ENCODE measurements around the gene WDR90.
A peak's percentile ranks its signal among the peaks of the same experiment; 100 is the strongest.

WDR90 gene

DNA sequence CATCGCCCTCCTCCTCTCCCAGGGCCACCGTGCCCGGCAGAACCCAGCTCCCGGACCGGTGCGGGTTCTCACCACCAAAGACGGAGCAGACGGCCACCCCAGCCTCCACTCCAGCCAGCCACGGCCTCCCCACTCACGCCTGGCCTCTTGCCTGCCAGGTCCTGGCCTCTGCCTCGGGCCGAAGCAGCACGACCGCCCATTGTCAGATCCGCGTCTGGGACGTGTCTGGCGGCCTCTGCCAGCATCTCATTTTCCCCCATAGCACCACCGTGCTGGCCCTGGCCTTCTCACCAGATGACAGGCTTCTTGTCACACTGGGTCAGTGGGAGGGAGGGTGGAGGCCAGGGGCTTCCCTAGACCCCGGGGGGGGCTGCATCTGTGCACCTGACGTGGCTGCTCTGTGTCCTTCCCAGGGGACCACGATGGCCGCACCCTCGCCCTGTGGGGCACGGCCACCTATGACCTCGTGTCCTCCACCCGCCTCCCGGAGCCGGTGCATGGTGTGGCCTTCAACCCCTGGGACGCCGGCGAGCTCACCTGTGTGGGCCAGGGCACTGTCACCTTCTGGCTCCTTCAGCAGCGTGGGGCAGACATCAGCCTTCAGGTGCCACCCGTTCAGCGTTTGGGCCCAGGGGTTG lies 12.1 kb downstream of the WDR90 start:
- DNase-seq, result no peak

DNA sequence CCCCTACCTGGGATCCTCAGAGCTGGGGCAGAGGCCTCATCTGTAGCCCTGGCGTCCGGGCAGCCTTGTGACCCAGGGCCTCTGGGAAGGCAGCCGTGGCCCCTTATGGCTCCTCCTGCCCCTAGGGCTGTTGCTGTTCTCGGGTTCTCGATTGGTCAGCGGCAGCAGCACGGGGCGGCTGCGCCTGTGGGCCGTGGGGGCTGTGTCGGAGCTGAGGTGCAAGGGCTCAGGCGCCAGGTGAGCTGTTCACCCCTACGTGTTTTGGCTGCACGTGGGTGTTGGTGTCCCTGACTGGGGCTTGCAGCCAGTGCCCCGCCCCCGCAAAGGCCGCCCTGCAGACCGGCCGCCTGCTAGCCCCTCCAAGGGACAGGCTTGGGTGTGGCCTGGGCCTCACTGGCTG lies 12.9 kb downstream of the WDR90 start:
- no peak for DNase-seq

DNA sequence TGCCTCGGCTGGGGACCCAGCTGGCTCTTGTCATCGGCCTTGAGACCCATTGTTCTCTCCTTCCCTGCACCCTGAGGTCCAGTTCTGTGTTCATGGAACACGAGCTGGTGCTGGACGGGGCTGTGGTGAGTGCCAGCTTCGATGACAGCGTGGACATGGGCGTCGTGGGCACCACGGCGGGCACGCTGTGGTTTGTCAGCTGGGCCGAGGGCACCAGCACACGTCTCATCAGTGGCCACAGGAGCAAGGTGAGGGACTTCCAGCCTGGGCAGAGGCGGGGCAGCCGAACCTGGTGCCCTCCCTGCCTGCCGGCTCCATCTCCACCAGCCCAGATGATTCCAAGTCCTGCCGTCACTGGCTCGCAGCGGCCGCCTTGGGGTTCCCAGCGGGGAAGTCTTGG lies 13.4 kb downstream of the WDR90 start:
- DNase-seq, result no peak

DNA sequence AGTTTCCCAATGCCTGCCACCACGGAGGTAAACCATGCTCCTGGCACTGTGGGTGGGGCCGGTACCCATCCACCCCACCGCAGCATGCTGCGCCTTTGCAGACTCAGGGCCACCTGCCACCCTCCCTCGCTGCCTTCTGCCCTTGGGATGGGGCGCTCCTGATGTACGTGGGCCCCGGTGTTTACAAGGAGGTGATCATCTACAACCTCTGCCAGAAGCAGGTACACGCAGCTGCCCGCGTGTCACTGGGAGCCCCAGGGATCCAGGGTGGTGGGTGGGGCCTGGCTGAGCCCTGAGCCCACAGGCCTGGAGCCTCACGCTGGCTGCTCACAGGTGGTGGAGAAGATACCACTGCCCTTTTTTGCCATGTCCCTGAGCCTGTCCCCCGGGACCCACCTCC lies 17.4 kb downstream of the WDR90 start:
- DNase-seq, result no peak

DNA sequence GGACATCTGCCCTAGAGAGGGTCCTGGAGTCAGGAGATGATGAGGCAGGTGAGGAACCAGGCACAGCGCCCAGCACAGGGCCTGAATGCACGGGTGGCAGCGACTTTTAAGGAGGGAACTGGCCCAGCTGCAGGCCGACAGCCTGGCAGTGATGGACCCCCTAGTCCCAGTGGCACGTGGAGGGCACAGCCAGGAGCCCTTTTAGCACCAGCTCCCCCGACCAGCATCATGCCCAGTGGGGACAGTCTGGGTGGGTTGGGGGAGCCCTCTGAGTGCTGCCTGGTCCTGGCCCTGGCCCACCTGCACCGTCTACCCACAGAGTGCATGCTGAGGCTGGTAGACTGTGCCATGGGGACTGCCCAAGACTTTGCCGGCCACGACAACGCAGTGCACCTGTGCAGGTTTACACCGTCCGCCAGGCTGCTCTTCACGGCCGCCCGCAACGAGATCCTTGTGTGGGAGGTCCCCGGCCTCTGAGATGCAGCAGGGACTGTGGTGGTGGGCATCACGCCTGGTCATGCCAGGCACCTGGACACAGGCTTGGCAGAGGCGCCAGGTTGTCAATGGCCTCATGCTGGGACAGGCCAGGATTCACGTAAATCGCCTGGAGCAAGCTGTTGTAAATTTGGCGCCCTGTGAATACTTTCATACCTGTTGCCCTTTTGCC lies 18.1 kb downstream of the WDR90 start:
- no peak for DNase-seq

DNA sequence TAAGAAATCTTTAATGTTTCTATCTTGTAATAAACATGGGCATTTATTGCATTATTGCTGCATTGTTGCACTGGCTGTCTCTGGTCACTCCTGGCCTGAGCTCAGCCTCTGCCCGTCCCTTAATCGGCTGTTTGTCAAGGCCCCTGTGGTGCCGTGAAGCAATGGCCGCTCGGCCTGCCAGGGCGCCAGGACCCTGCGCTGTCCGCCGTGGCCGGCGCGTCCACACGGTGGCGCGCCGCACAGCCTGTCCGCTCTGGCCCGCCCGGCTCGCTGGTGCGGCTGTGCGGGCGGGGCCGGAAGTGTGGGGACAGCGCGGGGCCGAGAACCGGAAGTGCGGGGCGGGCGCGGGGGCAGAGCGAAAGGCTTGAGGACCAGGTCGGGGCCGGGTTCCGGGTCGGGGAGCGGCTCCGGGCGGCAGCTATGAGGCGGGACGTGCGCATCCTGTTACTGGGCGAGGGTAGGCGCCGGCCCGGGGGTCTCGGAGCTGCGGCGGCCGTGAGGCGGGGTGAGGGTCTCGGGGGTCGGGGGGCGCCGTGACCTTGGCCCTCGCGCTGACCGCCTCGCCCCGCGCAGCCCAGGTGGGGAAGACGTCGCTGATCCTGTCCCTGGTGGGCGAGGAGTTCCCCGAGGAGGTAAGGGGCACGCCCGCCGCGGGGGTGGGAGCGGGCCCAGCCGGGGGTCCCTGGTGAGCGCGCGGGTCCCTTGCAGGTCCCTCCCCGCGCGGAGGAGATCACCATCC lies 18.8 kb downstream of the WDR90 start, which contains the start of gene RHOT2:
Gene RHOT2, plus strand, starts transcription at position 353 of the 739 bp plus-strand sequence. Its CDS starts 68 bp downstream, at position 421.
- peak; percentile 84 for DNase-seq

DNA sequence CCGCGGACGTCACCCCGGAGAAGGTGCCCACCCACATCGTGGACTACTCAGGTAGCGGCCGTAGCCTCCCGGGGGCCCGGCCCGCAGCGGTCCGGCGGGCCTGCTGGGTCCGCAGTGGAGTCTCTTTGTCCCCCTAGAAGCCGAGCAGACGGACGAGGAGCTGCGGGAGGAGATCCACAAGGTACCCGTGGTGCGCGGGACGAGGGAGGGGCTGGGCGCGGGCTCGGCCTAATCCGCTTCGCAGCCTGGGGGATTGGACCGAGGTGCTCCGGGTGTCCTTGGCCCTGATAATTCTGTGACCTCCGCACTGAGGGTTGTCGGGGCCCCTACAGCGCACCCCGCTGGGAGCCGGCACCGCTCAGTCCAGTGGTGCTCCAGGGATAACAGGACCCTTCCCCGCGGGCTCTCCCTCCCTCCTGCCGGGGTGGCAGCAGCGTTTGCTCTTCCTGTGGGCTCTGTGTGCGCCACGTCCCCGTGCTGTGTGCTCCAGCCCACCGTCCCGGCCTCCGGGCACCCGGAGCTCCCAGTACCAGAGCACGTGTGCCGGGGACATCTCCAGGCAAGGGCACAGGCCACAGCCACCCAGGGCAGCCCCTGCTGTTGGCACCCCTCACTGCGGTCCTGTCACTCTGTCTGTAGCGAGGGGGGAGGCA lies 19.5 kb downstream of the WDR90 start:
- no peak for DNase-seq

DNA sequence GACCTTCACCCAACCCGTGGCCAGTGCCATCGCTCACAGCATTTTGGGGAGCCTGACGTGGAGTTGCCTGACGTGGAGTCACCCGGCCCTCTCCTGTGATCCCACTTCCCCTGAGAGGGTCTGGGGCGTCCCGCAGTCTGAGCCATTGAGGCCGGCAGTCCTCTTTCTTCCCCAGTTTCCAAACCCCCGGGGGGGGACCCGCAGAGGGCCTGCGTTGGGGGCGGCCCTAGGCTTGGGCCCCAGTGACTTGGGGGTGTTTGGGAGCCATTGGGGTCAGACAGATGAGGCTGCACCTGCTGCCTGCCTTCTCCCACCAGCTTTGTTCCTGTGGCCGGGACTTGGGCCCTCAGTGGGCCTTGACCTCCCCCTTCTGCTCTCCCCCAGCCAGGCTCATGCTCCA lies 20.5 kb downstream of the WDR90 start:
- DNase-seq, result no peak

DNA sequence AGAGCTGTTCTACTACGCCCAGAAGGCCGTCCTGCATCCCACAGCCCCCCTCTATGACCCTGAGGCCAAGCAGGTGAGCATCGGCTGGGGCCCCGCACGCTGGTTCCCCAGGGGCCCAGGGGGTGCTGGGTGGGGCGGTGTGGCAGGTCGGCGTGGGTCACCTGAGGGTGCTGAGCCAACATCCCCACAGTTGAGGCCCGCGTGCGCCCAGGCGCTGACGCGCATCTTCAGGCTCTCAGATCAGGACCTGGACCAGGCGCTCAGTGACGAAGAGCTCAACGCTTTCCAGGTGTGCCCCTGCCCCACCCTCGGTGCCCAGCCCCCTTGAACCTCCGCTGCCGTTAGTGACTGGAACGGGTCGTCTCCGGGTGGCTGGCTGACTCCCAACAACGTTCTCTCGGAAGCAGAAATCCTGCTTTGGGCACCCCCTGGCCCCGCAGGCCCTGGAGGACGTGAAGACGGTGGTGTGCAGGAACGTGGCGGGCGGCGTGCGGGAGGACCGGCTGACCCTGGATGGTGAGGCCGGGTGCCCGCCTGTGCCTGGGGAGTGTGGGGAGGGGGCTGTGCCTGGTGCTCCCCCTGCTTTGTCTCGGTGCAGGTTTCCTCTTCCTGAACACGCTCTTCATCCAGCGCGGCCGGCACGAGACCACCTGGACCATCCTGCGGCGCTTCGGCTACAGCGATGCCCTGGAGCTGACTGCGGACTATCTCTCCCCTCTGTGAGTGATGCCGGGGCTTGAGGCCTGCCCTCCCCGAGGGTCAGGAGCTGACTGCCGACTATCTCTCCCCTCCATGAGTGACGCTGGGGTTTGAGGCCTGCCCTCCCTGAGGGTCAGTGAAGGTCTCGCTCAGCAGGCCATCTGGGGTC lies 21.6 kb downstream of the WDR90 start:
- no peak for DNase-seq

DNA sequence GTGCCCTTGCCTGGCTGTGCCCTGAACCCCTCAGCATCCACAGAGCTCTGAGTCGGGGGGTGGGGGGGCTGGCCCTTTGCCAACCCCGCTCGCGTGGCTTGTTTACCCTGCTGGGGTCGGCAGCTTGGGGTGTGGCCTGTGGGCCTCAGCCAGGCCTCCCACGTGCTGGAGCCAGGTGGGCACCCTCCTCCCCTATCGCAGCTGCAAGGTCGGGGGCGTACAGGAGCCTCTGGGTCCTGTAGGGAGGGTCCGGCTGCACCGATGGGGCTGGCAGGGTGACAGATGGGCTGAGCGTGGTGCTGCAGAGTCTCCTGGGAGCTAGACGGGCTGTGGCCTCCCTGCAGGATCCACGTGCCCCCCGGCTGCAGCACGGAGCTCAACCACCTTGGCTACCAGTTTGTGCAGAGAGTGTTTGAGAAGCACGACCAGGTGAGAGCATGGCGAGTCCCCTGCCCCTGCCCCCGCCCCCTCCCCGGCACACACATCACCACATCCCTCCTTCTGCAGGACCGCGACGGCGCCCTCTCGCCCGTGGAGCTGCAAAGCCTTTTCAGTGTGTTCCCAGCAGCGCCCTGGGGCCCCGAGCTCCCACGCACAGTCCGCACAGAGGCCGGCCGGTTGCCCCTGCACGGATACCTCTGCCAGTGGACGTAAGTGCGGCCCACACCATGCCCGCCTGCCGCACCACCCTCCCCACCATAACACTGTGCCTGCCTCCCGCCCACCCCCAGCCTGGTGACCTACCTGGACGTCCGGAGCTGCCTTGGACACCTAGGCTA lies 22.4 kb downstream of the WDR90 start:
- no peak for DNase-seq

DNA sequence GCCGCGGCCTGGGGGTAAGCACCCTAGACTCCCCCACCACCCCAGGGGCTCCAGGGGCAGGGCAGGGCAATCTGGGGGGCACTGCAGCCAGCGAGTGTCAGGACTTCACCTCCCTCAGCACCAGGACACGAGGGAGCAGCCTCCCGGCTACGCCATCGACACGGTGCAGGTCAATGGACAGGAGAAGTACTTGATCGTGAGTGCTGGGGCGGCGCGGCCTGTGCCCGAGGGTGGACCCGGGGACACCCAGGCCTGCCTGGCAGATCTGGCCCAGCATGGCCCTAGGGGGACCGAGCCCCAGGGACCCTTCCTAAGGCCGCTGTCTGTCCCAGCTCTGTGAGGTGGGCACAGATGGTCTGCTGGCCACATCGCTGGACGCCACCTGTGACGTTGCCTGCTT lies 23.2 kb downstream of the WDR90 start:
- no peak for DNase-seq

DNA sequence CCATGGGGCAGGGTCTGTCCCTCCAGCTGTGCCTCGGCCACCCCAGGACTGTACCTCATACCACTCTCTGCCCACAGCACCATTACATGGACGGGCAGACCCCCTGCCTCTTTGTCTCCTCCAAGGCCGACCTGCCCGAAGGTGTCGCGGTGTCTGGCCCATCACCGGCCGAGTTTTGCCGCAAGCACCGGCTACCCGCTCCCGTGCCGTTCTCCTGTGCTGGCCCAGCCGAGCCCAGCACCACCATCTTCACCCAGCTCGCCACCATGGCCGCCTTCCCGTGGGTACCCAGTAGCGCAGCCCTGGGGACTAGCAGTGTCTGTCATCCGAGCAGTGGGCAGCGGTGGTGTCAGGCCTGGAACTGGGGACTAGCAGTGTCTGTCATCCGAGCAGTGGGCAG lies 23.7 kb downstream of the WDR90 start:
- DNase-seq, result no peak

DNA sequence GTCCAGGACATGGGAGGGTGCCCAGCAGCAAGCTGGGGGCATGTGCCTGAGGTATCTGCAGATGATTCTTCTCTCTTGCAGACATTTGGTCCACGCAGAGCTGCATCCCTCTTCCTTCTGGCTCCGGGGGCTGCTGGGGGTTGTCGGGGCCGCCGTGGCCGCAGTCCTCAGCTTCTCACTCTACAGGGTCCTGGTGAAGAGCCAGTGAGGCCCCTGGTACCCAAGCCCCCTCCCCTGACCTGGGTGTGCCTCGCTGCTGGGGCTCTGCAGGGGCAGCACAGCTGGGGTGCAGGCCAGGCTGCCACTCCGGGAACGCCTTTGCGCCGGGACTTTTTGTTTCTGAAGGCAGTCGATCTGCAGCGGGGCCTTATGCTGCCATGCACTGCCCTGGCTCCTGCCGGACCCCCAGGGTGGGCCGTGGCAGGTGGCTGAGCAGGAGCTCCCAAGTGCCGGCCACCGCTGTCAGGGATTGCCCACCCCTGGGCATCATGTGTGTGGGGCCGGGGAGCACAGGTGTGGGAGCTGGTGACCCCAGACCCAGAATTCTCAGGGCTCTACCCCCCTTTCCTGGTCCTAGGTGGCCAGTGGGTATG lies 24.3 kb downstream of the WDR90 start:
- no peak for DNase-seq

DNA sequence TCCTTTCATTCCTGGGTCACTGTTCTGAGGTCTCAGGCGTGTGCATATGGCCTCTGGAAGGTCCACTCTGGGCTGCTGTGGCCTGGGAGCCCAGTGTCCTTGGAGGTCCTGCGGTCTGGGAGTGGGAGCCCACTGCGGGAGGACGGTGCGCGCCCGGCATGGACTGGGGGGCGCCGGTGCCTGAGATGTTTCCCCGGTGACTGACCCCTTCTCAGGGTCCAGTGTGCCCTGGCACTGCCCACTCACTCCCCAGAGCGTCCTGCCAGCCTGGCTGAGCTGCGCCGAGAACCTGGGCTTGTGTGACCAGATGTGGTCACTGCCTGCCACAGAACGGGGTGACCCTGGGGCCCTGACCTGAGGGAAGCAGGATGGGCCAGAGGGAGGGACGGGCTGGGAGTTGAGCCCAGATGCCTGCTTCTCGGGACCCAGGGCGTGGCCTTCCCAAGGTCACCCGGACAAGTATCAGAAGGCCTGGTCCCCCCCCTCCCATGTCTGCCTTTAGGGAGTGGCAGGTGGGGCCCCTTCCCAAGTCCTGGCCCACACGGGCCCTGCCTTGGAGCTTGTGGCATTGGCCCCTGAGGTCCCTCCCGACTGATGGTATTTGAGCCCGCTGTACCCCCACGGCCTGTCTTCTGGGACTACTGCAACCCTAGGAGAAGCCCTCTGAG lies 25.2 kb downstream of the WDR90 start:
- DNase-seq, result no peak

DNA sequence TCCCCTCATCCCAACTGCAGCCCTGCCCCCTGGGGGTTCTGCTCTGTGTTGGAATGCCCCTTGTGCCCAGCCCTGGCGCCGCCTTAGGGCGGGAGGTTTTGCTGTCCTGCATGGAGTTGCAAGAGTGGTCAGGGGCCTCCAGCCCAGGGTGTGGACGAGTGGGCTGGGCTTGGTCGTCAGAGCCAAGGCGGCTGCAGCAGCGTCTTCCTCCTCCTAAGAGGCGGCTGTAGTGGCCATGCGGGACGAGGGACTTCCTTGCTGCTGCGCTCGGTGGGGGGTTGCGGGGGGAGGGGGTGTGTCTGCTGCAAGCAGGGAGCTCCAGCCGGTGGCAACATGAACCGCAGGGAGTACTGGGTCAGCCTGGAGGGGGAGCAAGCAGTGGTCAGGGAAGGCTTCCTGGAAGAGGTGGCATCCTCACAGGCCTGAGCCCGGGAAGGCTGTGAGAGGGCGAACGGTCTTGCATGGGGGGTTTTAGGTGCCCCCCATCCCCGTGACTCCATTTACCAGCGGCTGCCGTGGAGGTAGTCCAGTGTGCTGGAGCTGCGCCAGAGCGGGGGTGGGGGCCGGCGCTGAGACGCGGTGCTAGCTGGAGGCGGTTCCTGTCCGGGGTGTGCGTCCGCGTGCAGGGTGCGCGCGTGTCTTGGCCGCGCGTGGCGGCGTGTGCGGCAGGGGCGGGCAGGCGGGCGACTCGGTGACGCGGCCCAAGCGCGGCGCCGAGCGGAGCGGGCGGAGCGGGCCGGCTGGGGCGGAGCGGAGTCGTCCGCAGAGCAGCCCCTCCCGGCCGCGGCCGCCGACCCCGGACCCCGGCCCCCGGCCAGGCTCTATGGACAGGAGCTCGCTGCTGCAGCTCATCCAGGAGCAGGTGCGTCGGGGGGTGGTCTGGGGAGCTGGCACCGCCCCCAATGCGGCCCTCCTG lies 26.1 kb downstream of the WDR90 start, which contains the start of gene RHBDL1:
Gene RHBDL1, plus strand, starts transcription at position 704 of the 916 bp plus-strand sequence. Its CDS starts 120 bp downstream, at position 824.
- no peak for DNase-seq

DNA sequence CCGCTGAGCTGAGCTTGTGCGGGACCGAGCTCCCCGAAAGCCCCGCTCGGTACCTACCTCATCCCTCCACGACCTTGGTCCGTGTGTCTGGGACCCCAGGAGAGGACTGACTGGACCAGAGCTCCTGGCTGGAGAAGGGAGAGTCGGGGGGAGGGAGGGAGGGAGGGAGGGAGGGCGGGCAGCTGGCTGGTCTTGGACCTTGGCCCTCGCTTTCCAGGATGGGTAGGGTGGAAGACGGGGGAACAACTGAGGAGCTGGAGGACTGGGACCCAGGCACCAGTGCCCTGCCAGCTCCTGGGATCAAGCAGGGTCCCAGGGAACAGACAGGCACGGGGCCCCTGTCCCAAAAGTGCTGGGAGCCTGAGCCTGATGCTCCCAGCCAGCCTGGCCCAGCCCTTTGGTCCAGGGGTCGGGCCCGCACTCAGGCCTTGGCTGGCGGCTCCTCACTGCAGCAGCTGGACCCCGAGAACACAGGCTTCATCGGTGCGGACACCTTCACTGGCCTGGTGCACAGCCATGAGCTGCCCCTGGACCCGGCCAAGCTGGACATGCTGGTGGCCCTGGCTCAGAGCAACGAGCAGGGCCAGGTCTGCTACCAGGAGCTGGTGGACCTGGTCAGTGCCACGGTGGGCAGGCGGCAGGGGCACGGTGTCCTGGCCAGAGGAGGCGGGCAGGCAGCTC lies 26.9 kb downstream of the WDR90 start:
- no peak for DNase-seq

DNA sequence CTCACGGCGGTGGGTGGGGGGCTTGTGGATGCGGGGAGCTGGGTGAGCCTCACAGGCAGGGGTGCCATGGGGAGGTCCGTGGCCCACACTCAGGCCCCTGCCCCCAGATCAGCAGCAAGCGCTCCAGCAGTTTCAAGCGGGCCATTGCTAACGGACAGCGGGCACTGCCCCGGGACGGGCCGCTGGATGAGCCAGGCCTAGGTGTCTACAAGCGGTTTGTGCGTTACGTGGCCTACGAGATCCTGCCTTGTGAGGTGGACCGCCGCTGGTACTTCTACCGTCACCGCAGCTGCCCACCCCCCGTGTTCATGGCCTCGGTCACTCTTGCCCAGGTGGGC lies 27.4 kb downstream of the WDR90 start:
- DNase-seq, result no peak

DNA sequence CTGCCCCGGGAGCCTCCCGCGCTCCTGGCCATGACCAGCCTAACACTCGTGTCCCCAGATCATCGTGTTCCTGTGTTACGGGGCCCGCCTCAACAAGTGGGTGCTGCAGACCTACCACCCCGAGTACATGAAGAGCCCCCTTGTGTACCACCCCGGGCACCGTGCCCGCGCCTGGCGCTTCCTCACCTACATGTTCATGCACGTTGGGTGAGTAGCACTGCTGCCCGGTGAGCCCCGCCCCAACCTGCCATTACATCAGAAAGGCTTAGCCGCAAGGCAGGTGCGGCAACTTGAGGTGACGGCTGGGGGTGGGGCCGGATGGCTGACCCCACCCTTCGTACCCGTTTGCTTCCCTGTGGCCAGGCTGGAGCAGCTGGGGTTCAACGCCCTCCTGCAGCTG lies 27.7 kb downstream of the WDR90 start:
- peak; percentile 67 for DNase-seq

Data from central memory CD4-positive, alpha-beta T cell (primary cell).